ENCODE results near the gene MED13L.
A peak's percentile ranks its signal among the peaks of the same experiment; 100 is the strongest.

MED13L gene

GRCh38 chr12:116074686-116075085 is 202.8 kb downstream of the MED13L start:
- no peak for DNase-seq

- no peak for DNase-seq
Observed at GRCh38 chr12:116071555-116072230, 205.8 kb downstream of the MED13L start.

- no peak for DNase-seq
Observed at GRCh38 chr12:116070444-116070843, 207.0 kb downstream of the MED13L start.

- no peak for DNase-seq
Observed at GRCh38 chr12:116069943-116070342, 207.6 kb downstream of the MED13L start.

- no peak for DNase-seq
Observed at GRCh38 chr12:116068853-116069252, 208.6 kb downstream of the MED13L start.

- DNase-seq: no peak
Observed at GRCh38 chr12:116068371-116068770, 209.1 kb downstream of the MED13L start.

- no peak for DNase-seq
Observed at GRCh38 chr12:116067892-116068291, 209.6 kb downstream of the MED13L start.

- DNase-seq: peak; percentile 52
Observed at GRCh38 chr12:116066381-116067230, 210.9 kb downstream of the MED13L start.

- no peak for DNase-seq
Observed at GRCh38 chr12:116065606-116066005, 211.9 kb downstream of the MED13L start.

- DNase-seq: no peak
Observed at GRCh38 chr12:116064493-116064892, 213.0 kb downstream of the MED13L start.

- DNase-seq: no peak
Observed at GRCh38 chr12:116062698-116063097, 214.8 kb downstream of the MED13L start.

GRCh38 chr12:116060764-116061163 is 216.7 kb downstream of the MED13L start:
- DNase-seq: peak; percentile 48

GRCh38 chr12:116059904-116060303 is 217.6 kb downstream of the MED13L start:
- no peak for DNase-seq

- no peak for DNase-seq
Observed at GRCh38 chr12:116058574-116058973, 218.9 kb downstream of the MED13L start.

- no peak for DNase-seq
Observed at GRCh38 chr12:116057356-116057755, 220.1 kb downstream of the MED13L start.

- DNase-seq: no peak
Observed at GRCh38 chr12:116055895-116056607, 221.4 kb downstream of the MED13L start.

- DNase-seq: no peak
Observed at GRCh38 chr12:116054280-116054679, 223.2 kb downstream of the MED13L start.

GRCh38 chr12:116053479-116054200 is 223.9 kb downstream of the MED13L start:
- no peak for DNase-seq

- no peak for DNase-seq
Observed at GRCh38 chr12:116050275-116050674, 227.2 kb downstream of the MED13L start.

- DNase-seq: no peak
Observed at GRCh38 chr12:116048879-116049278, 228.6 kb downstream of the MED13L start.

GRCh38 chr12:116046039-116046438 is 231.5 kb downstream of the MED13L start:
- DNase-seq: no peak

- no peak for DNase-seq
Observed at GRCh38 chr12:116045150-116045549, 232.3 kb downstream of the MED13L start.

Measured in CD4-positive, alpha-beta T cell treated with Interleukin-4 for 4 hours (primary cell).